Thoracic aorta (tissue), 2 donors: ENCODE data around the gene C16orf78. TPM values are rescaled to one million over a fixed set of nuclear protein-coding genes. Genes with fewer than 3 reads are reported as not detected.

Experiments
- ATAC-seq: fragments of 150-250 bp; one replicate; pipeline ENCODE4 v1.8.0; 2017; ENCODE audit warnings: low read depth; ENCODE audit not compliant: insufficient number of reproducible peaks, low FRiP score
- DNase-seq: peaks from one replicate; pipeline ENCODE4 v3.0.0-alpha.2; 2020; ENCODE audit warnings: low spot score
- H3K27ac ChIP-seq, 2 donors: fragments of 200-600 bp; sonication (generic); 1 replicate in 1 of 2; 2 replicates in 1 of 2; pipeline ENCODE4 v1.5.1; 2016; ENCODE audit warnings: mild to moderate bottlenecking in 2 of 2, moderate library complexity in 2 of 2
- H3K27me3 ChIP-seq: fragments of 200-600 bp; sonication (generic); replicated peaks from 2 replicates; pipeline ENCODE4 v1.6.0; 2016; ENCODE audit warnings: mild to moderate bottlenecking; ENCODE audit not compliant: insufficient read depth
- H3K36me3 ChIP-seq: fragments of 200-600 bp; sonication (generic); one replicate; pipeline ENCODE4 v1.5.1; 2016
- H3K4me1 ChIP-seq, 2 donors: fragments of 200-600 bp; sonication (generic); 1 replicate in 1 of 2; 2 replicates in 1 of 2; pipeline versions ENCODE4 v1.5.1 to v1.6.0; 2016; ENCODE audit warnings: low read depth in 2 of 2, mild to moderate bottlenecking in 1 of 2; ENCODE audit not compliant: control insufficient read depth in 1 of 2
- H3K4me3 ChIP-seq: fragments of 200-600 bp; sonication (generic); 2 replicates; pipeline ENCODE4 v1.5.1; 2016; ENCODE audit warnings: mild to moderate bottlenecking
- H3K9me3 ChIP-seq: fragments of 200-600 bp; sonication (generic); 2 replicates; pipeline ENCODE4 v1.5.1; 2016
- total RNA-seq, 2 donors: library from RNA; depleted of rRNA; stranded (reverse); fragments of >200 nt; gene quantifications; one replicate each; pipeline versions ENCODE4 v1.1.0 to v1.2.3, GENCODE V29; 2016
- TF ChIP-seq, protein P1 (sequence below): fragments of 200-600 bp; sonication (generic); IDR thresholded peaks from one replicate; pipeline ENCODE4 v1.5.1; 2019; ENCODE audit warnings: antibody characterized with exemption

C16orf78 gene
- total RNA-seq, 2 donors from 2014 or later, result not detected

GRCh38 chr16:49414671-49415070 is 41.1 kb downstream of the C16orf78 start:
- TF ChIP-seq, protein P1, sequence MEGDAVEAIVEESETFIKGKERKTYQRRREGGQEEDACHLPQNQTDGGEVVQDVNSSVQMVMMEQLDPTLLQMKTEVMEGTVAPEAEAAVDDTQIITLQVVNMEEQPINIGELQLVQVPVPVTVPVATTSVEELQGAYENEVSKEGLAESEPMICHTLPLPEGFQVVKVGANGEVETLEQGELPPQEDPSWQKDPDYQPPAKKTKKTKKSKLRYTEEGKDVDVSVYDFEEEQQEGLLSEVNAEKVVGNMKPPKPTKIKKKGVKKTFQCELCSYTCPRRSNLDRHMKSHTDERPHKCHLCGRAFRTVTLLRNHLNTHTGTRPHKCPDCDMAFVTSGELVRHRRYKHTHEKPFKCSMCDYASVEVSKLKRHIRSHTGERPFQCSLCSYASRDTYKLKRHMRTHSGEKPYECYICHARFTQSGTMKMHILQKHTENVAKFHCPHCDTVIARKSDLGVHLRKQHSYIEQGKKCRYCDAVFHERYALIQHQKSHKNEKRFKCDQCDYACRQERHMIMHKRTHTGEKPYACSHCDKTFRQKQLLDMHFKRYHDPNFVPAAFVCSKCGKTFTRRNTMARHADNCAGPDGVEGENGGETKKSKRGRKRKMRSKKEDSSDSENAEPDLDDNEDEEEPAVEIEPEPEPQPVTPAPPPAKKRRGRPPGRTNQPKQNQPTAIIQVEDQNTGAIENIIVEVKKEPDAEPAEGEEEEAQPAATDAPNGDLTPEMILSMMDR, result no peak
- no peaks in the 10 kb centered on the region for H3K27me3 ChIP-seq
- no peaks in the 10 kb centered on the region for H3K4me1 ChIP-seq
- no peak overlapping the region for H3K27ac ChIP-seq
- DNase-seq (no peak), ATAC-seq (no peak)
- no peaks in the 10 kb centered on the region for H3K9me3 ChIP-seq
- H3K36me3 ChIP-seq, result no peaks in the 10 kb centered on the region
- H3K4me3 ChIP-seq, result no peak overlapping the region

DNA sequence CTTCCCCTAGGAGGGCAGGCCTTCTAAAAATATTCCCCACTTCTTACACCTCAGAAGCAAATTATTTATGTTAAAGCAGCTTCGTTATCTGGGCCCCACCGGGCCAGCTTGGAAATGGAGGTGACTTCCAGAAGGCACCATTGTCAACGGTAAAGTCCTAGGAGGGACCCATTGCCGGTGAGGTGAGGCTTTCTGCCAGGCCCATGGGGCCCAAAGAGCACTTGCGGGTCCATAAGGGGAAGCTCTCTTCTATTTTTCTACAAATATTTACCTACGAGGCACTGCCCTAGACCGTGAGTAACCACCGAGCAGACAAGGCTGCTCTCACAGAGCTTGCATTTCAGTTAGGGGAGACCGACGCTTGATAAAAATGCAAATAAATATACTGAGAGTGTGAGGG is 41.5 kb downstream of the C16orf78 start:
- no peak for DNase-seq
- no peak for ATAC-seq

DNA sequence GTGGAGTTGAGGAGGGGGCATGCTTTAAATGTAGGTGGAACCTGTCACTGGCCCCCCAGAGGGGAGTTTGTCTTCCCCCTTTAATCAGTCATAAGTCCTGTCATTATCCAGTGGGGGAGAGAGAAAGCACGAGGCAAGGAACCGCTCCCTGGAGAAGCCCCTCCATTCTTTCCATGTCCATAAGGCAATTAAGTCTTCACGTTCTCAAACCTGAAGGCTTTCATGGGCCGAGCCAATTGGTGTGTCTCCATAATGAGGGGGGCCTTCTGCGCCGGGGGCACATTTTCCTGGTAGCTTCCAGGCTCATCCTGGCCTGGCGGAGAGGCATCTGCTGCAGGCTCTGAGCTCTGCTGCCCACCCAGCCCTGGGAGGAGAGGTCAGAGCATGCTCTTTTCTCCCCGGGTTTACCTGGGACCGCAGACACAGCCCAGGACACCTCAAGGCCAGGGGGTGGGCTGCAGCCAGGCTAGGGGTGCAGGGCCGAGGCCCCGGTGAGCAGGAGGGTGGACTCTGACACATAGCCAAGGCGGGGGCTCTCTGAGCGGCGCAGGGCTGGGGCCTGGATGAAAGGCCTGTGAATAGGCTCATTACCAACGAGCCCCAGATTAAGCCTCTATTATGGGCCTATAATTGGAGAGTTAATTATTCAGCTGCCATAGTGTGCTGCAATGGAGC is 42.5 kb downstream of the C16orf78 start:
- no peak for ATAC-seq
- Histone ChIP-seq H3K4me3 (no peak overlapping the region), H3K36me3 (no peaks in the 10 kb centered on the region), H3K4me1 (no peaks in the 10 kb centered on the region), H3K27ac (no peak overlapping the region), H3K9me3 (no peaks in the 10 kb centered on the region), H3K27me3 (no peaks in the 10 kb centered on the region)
- TF ChIP-seq, protein P1, result no peak
- DNase-seq, result no peak

More for the DNA sequence above, 41.5 kb downstream of the C16orf78 start:
- H3K4me3 ChIP-seq, result no peak overlapping the region
- no peak overlapping the region for H3K27ac ChIP-seq
- H3K36me3 ChIP-seq, result no peaks in the 10 kb centered on the region
- TF ChIP-seq, protein P1, result no peak
- no peaks in the 10 kb centered on the region for H3K4me1 ChIP-seq
- no peaks in the 10 kb centered on the region for H3K9me3 ChIP-seq
- H3K27me3 ChIP-seq, result no peaks in the 10 kb centered on the region

DNA sequence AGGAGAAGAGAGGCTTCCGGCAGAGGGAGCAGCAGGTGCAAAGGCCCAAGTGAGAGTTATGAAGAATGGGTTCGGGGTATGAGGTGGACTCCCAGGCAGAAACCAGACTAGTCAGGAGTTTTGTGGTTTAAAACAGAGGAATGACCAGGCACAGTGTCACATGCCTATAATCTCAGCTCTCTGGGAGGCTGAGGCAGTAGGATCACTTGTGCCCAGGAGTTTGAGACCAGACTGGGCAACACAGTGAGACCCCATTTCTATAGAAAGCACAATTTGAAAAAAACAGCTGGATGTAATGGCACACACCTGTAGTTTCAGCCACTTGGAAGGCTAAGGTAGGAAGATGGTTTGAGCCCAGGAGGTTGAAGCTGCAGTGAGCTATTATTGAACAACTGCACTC is 43.8 kb downstream of the C16orf78 start:
- no peaks in the 10 kb centered on the region for H3K9me3 ChIP-seq
- no peak for DNase-seq
- TF ChIP-seq, protein P1, result no peak

GRCh38 chr16:49419006-49419405 is 45.4 kb downstream of the C16orf78 start:
- DNase-seq, result no peak
- TF ChIP-seq, protein P1, result no peak
- no peaks in the 10 kb centered on the region for H3K36me3 ChIP-seq
- H3K27ac ChIP-seq, result no peak overlapping the region
- no peaks in the 10 kb centered on the region for H3K4me1 ChIP-seq
- H3K9me3 ChIP-seq, result no peaks in the 10 kb centered on the region
- no peaks in the 10 kb centered on the region for H3K27me3 ChIP-seq
- ATAC-seq, result no peak
- H3K4me3 ChIP-seq, result no peak overlapping the region

More for the DNA sequence above, 43.8 kb downstream of the C16orf78 start:
- Histone ChIP-seq H3K4me1 (no peaks in the 10 kb centered on the region), H3K27me3 (no peaks in the 10 kb centered on the region), H3K4me3 (no peak overlapping the region), H3K36me3 (no peaks in the 10 kb centered on the region), H3K27ac (no peak overlapping the region)
- ATAC-seq, result no peak
